Measurements from ENCODE around the gene TLE2.

DNA sequence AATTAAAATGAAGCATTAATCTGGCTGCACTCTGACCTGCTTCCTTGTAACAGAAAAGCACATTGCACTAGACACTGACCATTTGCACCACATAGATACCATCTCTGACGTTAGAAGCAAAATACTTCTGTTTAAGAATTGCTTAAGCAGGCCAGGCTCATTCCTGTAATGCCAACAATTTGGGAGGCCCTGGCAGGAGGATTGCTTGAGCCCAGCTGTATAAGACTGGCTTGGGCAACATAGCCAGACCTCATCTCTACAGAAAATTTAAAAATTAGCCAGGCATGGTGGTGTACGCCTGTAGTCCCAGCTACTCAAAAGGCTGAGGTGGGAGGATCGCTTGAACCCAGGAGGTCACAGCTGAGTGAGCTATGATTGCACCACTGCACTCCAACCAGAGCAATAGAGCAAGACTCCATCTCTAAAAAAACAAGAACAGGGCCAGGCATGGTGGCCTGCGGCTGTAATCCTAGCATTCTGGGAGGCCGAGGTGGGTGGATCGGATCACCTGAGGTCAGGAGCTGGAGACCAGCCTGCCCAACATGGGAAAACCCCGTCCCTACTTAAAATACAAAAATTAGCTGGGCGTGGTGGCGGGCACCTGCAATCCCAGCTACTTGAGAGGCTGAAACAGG lies 58.8 kb downstream of the TLE2 start:
- TF ChIP-seq, protein P1, sequence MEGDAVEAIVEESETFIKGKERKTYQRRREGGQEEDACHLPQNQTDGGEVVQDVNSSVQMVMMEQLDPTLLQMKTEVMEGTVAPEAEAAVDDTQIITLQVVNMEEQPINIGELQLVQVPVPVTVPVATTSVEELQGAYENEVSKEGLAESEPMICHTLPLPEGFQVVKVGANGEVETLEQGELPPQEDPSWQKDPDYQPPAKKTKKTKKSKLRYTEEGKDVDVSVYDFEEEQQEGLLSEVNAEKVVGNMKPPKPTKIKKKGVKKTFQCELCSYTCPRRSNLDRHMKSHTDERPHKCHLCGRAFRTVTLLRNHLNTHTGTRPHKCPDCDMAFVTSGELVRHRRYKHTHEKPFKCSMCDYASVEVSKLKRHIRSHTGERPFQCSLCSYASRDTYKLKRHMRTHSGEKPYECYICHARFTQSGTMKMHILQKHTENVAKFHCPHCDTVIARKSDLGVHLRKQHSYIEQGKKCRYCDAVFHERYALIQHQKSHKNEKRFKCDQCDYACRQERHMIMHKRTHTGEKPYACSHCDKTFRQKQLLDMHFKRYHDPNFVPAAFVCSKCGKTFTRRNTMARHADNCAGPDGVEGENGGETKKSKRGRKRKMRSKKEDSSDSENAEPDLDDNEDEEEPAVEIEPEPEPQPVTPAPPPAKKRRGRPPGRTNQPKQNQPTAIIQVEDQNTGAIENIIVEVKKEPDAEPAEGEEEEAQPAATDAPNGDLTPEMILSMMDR (optimal IDR thresholded peaks at IDR 0.05 in 1 of 3, IDR thresholded peaks at IDR 0.05 in 1 of 3, conservative IDR thresholded peaks at IDR 0.05 in 1 of 3; ENCODE audit: extremely low read depth in 1 of 3, insufficient read depth in 2 of 3, low read length in 3 of 3): no peak
- no peak for TF ChIP-seq EZH2 (IDR thresholded peaks at IDR 0.05; ENCODE audit: low read length)

All from keratinocyte (primary cell).